Panc1 (cell line): ENCODE data around the gene PNLIPRP3. TPM values are rescaled to one million over a fixed set of nuclear protein-coding genes. Genes with fewer than 3 reads are reported as not detected.

Source experiments
- ATAC-seq: fragments of 200-7000 bp; cut with Tn5 transposase; 2 replicates; pipeline ENCODE4 v1.9.1; 2020; ENCODE audit warnings: mild to moderate bottlenecking, moderate library complexity
- BruUV-seq: library from RNA; stranded (reverse); fragments of 400-500 nt; replicated peaks from 2 replicates; lab custom pipeline; 2021; lab: Mats Ljungman, UMichigan
- CTCF ChIA-PET: fragments of 300-600 bp; sonication (Branson Sonifier 250); formaldehyde crosslinking; loops from one replicate; lab custom pipeline; 2022; ENCODE audit warnings: antibody characterized with exemption; lab: Charles Lee
- POLR2A ChIA-PET: fragments of 300-600 bp; sonication (Branson Sonifier 250); formaldehyde crosslinking; loops from one replicate; lab custom pipeline; 2022; ENCODE audit warnings: antibody characterized with exemption; lab: Charles Lee
- DNase-seq: peaks from one replicate; pipeline ENCODE4 v3.0.0-alpha.2; 2010; ENCODE audit warnings: low read depth, low spot score
- H3K27ac ChIP-seq: 2 replicates; pipeline ENCODE4 v1.5.1; 2011; ENCODE audit warnings: mild to moderate bottlenecking, low read length, inconsistent platforms
- H3K27me3 ChIP-seq: fragments of 200-500 bp; sonication (Bioruptor generic); 2 replicates; pipeline ENCODE4 v1.6.0; 2014; ENCODE audit warnings: low read length, inconsistent platforms; ENCODE audit not compliant: control insufficient read depth, insufficient read depth
- H3K36me3 ChIP-seq: fragments of 200-500 bp; sonication (Bioruptor generic); 2 replicates; pipeline ENCODE4 v1.5.1; 2014; ENCODE audit warnings: inconsistent platforms, mild to moderate bottlenecking, low read length, moderate library complexity; ENCODE audit not compliant: control insufficient read depth, insufficient read depth
- H3K4me1 ChIP-seq: 2 replicates; pipeline ENCODE4 v1.5.1; 2011; ENCODE audit warnings: inconsistent platforms, mild to moderate bottlenecking, low read length, moderate library complexity; ENCODE audit not compliant: control insufficient read depth, insufficient read depth
- H3K4me3 ChIP-seq, 2 experiments: 2 replicates each; pipeline ENCODE4 v1.5.1; 2011 to 2012; ENCODE audit warnings: low read depth in 2 of 2, low read length in 2 of 2, mild to moderate bottlenecking in 2 of 2, inconsistent platforms in 1 of 2, moderate library complexity in 1 of 2
- H3K9me3 ChIP-seq: fragments of 200-500 bp; sonication (Bioruptor generic); 2 replicates; pipeline ENCODE4 v1.5.1; 2014; ENCODE audit warnings: low read depth, mild to moderate bottlenecking, inconsistent platforms, low read length, moderate library complexity; ENCODE audit not compliant: control insufficient read depth, insufficient read depth
- POLR2AphosphoS5 ChIP-seq: IDR thresholded peaks from 2 replicates; pipeline ENCODE4 v1.6.1; 2012; ENCODE audit warnings: mild to moderate bottlenecking, low read depth, low read length, moderate library complexity
- REST ChIP-seq, 2 experiments: IDR thresholded peaks; 2 replicates each; pipeline ENCODE4 v1.6.1; 2011 to 2012; ENCODE audit warnings: low read depth in 2 of 2, control low read depth in 1 of 2, low read length in 1 of 2, mild to moderate bottlenecking in 1 of 2, moderate library complexity in 1 of 2; ENCODE audit not compliant: insufficient read depth in 1 of 2
- SIN3A ChIP-seq: IDR thresholded peaks from 2 replicates; pipeline ENCODE4 v1.6.1; 2012; ENCODE audit warnings: low read depth, mild to moderate bottlenecking, low read length, moderate library complexity, borderline replicate concordance; ENCODE audit not compliant: insufficient read depth
- TCF7L2 ChIP-seq: IDR thresholded peaks from 2 replicates; pipeline ENCODE4 v1.6.1; 2011; ENCODE audit warnings: mild to moderate bottlenecking, low read depth, low read length, inconsistent platforms
- in situ Hi-C: cut with HindIII; loops from 2 replicates; pipeline ENCODE4 v1.10.0; 2016; ENCODE audit warnings: low sequenced_read_pairs, low pct_unique_long_range_greater_than_20kb
- intact Hi-C: fragments of 100-400 bp; cut with micrococcal nuclease; formaldehyde crosslinking; loops from one replicate; pipeline ENCODE4 v1.10.0; 2022; ENCODE audit not compliant: unreplicated experiment
- total RNA-seq: library from RNA; stranded (reverse); gene quantifications from one replicate; pipeline ENCODE4 v1.2.1, GENCODE V29; 2021; ENCODE audit not compliant: unreplicated experiment
- TF ChIP-seq, protein P1 (sequence below): fragments of 450-650 bp; IDR thresholded peaks from 2 replicates; pipeline ENCODE4 v1.5.1; 2017; ENCODE audit warnings: mild to moderate bottlenecking

Gene PNLIPRP3
- total RNA-seq, 1 experiment from 2014 or later = not detected

GRCh38 chr10:116511365-116511764, 83.7 kb downstream of the PNLIPRP3 start:
- CTCF ChIA-PET = no interaction called here

GRCh38 chr10:116521424-116522290, 94.0 kb downstream of the PNLIPRP3 start:
- peaks cover 26% of the 10 kb centered on the region for H3K27me3 ChIP-seq
- H3K27ac ChIP-seq = no peak overlapping the region
- H3K4me1 ChIP-seq = no peaks in the 10 kb centered on the region
- H3K36me3 ChIP-seq = no peaks in the 10 kb centered on the region
- in situ Hi-C loops = no loop called here
- TF ChIP-seq TCF7L2 = no peak
- no peak for TF ChIP-seq REST (IDR thresholded peaks at IDR 0.05; ENCODE audit: insufficient read depth in 1 of 2, low read depth in 2 of 2, low read length in 1 of 2)
- no peak for TF ChIP-seq POLR2AphosphoS5
- TF ChIP-seq, protein P1, sequence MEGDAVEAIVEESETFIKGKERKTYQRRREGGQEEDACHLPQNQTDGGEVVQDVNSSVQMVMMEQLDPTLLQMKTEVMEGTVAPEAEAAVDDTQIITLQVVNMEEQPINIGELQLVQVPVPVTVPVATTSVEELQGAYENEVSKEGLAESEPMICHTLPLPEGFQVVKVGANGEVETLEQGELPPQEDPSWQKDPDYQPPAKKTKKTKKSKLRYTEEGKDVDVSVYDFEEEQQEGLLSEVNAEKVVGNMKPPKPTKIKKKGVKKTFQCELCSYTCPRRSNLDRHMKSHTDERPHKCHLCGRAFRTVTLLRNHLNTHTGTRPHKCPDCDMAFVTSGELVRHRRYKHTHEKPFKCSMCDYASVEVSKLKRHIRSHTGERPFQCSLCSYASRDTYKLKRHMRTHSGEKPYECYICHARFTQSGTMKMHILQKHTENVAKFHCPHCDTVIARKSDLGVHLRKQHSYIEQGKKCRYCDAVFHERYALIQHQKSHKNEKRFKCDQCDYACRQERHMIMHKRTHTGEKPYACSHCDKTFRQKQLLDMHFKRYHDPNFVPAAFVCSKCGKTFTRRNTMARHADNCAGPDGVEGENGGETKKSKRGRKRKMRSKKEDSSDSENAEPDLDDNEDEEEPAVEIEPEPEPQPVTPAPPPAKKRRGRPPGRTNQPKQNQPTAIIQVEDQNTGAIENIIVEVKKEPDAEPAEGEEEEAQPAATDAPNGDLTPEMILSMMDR = peak; percentile 90; the same call in 1 of the 2 replicates
- H3K9me3 ChIP-seq = no peaks in the 10 kb centered on the region
- DNase-seq (peak; percentile 7), ATAC-seq (no peak)
- no peak overlapping the region for H3K4me3 ChIP-seq
- intact Hi-C loops = loop anchor here (2.0 kb wide), 1 partner anchor 77 kb away; no protein-coding TSS in a partner anchor
- POLR2A ChIA-PET = no interaction called here
- CTCF ChIA-PET = interaction anchor here (0.7 to 0.8 kb wide), 2 partner anchors 53 to 689 kb away, joined by 3 to 4 read pairs; no protein-coding TSS in a partner anchor
- BruUV-seq = no TSS peak

More at GRCh38 chr10:116511365-116511764, 83.7 kb downstream of the PNLIPRP3 start:
- peaks cover 4% of the 10 kb centered on the region for H3K27me3 ChIP-seq
- H3K36me3 ChIP-seq = no peaks in the 10 kb centered on the region
- H3K4me3 ChIP-seq = no peak overlapping the region
- in situ Hi-C loops = no loop called here
- intact Hi-C loops = no loop called here
- H3K4me1 ChIP-seq = no peaks in the 10 kb centered on the region
- no peak for DNase-seq
- H3K27ac ChIP-seq = no peak overlapping the region
- no peaks in the 10 kb centered on the region for H3K9me3 ChIP-seq
- TF ChIP-seq REST (IDR thresholded peaks at IDR 0.05; ENCODE audit: insufficient read depth in 1 of 2, low read depth in 2 of 2, low read length in 1 of 2) = no peak
- no peak for TF ChIP-seq POLR2AphosphoS5
- TF ChIP-seq TCF7L2 = no peak
- TF ChIP-seq, protein P1 = peak; percentile 36
- no peak for TF ChIP-seq SIN3A
- BruUV-seq = no TSS peak
- POLR2A ChIA-PET = no interaction called here
- no peak for ATAC-seq
